H9 (cell line): Measurements from ENCODE around the gene ASIC1. TPM values are rescaled to one million over a fixed set of nuclear protein-coding genes. Genes with fewer than 3 reads are reported as not detected.

Experiments used
- DNase-seq: peaks from one replicate; pipeline ENCODE4 v3.0.0-alpha.2; 2017
- H2AFZ ChIP-seq: one replicate; pipeline ENCODE4 v1.6.1; 2013; ENCODE audit warnings: mild to moderate bottlenecking, low read length, control low read depth, moderate library complexity
- H2AK5ac ChIP-seq: 2 replicates; pipeline ENCODE4 v1.6.1; 2013; ENCODE audit warnings: low read length, control low read depth, mixed read lengths; ENCODE audit not compliant: insufficient read length
- H2BK120ac ChIP-seq: one replicate; pipeline ENCODE4 v1.6.1; 2013; ENCODE audit warnings: low read depth, mild to moderate bottlenecking, low read length, control low read depth, inconsistent platforms; ENCODE audit not compliant: poor library complexity, severe bottlenecking
- H2BK12ac ChIP-seq: 2 replicates; pipeline ENCODE4 v1.6.1; 2013; ENCODE audit warnings: low read length, control low read depth, mixed read lengths, low read depth; ENCODE audit not compliant: insufficient read length
- H2BK15ac ChIP-seq: 2 replicates; pipeline ENCODE4 v1.6.1; 2013; ENCODE audit warnings: low read depth, low read length, control low read depth
- H2BK20ac ChIP-seq: one replicate; pipeline ENCODE4 v1.6.1; 2013; ENCODE audit warnings: low read depth, mild to moderate bottlenecking, low read length, control low read depth, inconsistent platforms; ENCODE audit not compliant: poor library complexity, severe bottlenecking
- H2BK5ac ChIP-seq: 2 replicates; pipeline ENCODE4 v1.6.1; 2013; ENCODE audit warnings: low read length, control low read depth, mixed read lengths; ENCODE audit not compliant: insufficient read length
- H3K14ac ChIP-seq: 2 replicates; pipeline ENCODE4 v1.6.1; 2013; ENCODE audit warnings: low read length, control low read depth; ENCODE audit not compliant: insufficient read depth
- H3K18ac ChIP-seq: 2 replicates; pipeline ENCODE4 v1.6.1; 2013; ENCODE audit warnings: low read depth, mild to moderate bottlenecking, mixed read lengths, low read length, control low read depth; ENCODE audit not compliant: insufficient read length
- H3K23ac ChIP-seq: 2 replicates; pipeline ENCODE4 v1.6.1; 2013; ENCODE audit warnings: low read length, control low read depth, mixed read lengths, low read depth; ENCODE audit not compliant: insufficient read length
- H3K23me2 ChIP-seq: 2 replicates; pipeline ENCODE4 v1.6.1; 2013; ENCODE audit warnings: low read depth, mild to moderate bottlenecking, mixed read lengths, low read length, control low read depth; ENCODE audit not compliant: insufficient read length, poor library complexity, severe bottlenecking
- H3K27ac ChIP-seq: 2 replicates; pipeline ENCODE4 v1.5.1; 2013; ENCODE audit warnings: low read length, control low read depth, mixed read lengths, low read depth; ENCODE audit not compliant: insufficient read length
- H3K27me3 ChIP-seq: 2 replicates; pipeline ENCODE4 v1.6.1; 2013; ENCODE audit warnings: low read length, control low read depth, inconsistent platforms; ENCODE audit not compliant: insufficient read depth
- H3K4ac ChIP-seq: 2 replicates; pipeline ENCODE4 v1.6.1; 2013; ENCODE audit warnings: low read depth, mild to moderate bottlenecking, control low read depth, inconsistent platforms, low read length, moderate library complexity
- H3K4me1 ChIP-seq: 2 replicates; pipeline ENCODE4 v1.6.1; 2013; ENCODE audit warnings: low read length, control low read depth, inconsistent platforms; ENCODE audit not compliant: insufficient read depth
- H3K4me2 ChIP-seq: 2 replicates; pipeline ENCODE4 v1.6.1; 2013; ENCODE audit warnings: low read length, control low read depth, mixed read lengths; ENCODE audit not compliant: insufficient read length, insufficient read depth
- H3K56ac ChIP-seq: 2 replicates; pipeline ENCODE4 v1.6.1; 2013; ENCODE audit warnings: low read depth, mild to moderate bottlenecking, mixed read lengths, low read length, control low read depth; ENCODE audit not compliant: insufficient read length
- H3K79me1 ChIP-seq: 2 replicates; pipeline ENCODE4 v1.6.1; 2013; ENCODE audit warnings: low read depth, mild to moderate bottlenecking, moderate library complexity, low read length, control low read depth, inconsistent platforms; ENCODE audit not compliant: insufficient read depth, poor library complexity, severe bottlenecking
- H3K79me2 ChIP-seq: 2 replicates; pipeline ENCODE4 v1.6.1; 2013; ENCODE audit warnings: low read length, control low read depth, inconsistent platforms; ENCODE audit not compliant: insufficient read depth
- H3K9ac ChIP-seq: 2 replicates; pipeline ENCODE4 v1.6.1; 2013; ENCODE audit warnings: low read length, control low read depth, mixed read lengths; ENCODE audit not compliant: insufficient read length; ENCODE audit errors: extremely low read depth
- H3K9me3 ChIP-seq: one replicate; pipeline ENCODE4 v1.6.1; 2013; ENCODE audit warnings: low read depth, low read length, inconsistent platforms; ENCODE audit not compliant: control insufficient read depth
- H3T11ph ChIP-seq: one replicate; pipeline ENCODE4 v1.6.1; 2013; ENCODE audit warnings: mild to moderate bottlenecking, low read length, control low read depth, inconsistent platforms
- H4K20me1 ChIP-seq: one replicate; pipeline ENCODE4 v1.6.1; 2013; ENCODE audit not compliant: control insufficient read depth, insufficient read length, insufficient read depth
- H4K5ac ChIP-seq: 2 replicates; pipeline ENCODE4 v1.6.1; 2013; ENCODE audit warnings: low read depth, mild to moderate bottlenecking, mixed read lengths, low read length, control low read depth; ENCODE audit not compliant: insufficient read length
- H4K8ac ChIP-seq: replicated peaks from 2 replicates; pipeline ENCODE4 v1.6.1; 2013; ENCODE audit warnings: low read length, control low read depth, mixed read lengths, low read depth; ENCODE audit not compliant: insufficient read length
- H4K91ac ChIP-seq: 2 replicates; pipeline ENCODE4 v1.6.1; 2013; ENCODE audit warnings: low read depth, mild to moderate bottlenecking, moderate library complexity, mixed read lengths, low read length, control low read depth; ENCODE audit not compliant: insufficient read length
- H3K27ac Mint-ChIP-seq, 3 experiments: 2 replicates in 2 of 3; 3 replicates in 1 of 3; pipeline ENCODE4 v1.8.0; 2020 to 2021; ENCODE audit warnings: mixed read lengths in 3 of 3, mild to moderate bottlenecking in 1 of 3, moderate library complexity in 1 of 3
- H3K27me3 Mint-ChIP-seq: 2 replicates; pipeline ENCODE4 v1.8.0; 2021; ENCODE audit warnings: low read depth, mild to moderate bottlenecking, moderate library complexity, mixed read lengths
- H3K36me3 Mint-ChIP-seq, 3 experiments: 2 replicates in 2 of 3; 3 replicates in 1 of 3; pipeline ENCODE4 v1.8.0; 2020 to 2021; ENCODE audit warnings: low read depth in 3 of 3, mixed read lengths in 3 of 3; ENCODE audit not compliant: insufficient read depth in 1 of 3
- H3K4me1 Mint-ChIP-seq, 2 experiments: 2 replicates each; pipeline ENCODE4 v1.8.0; 2020; ENCODE audit warnings: mixed read lengths in 2 of 2
- H3K4me3 Mint-ChIP-seq, 2 experiments: 2 replicates in 1 of 2; 3 replicates in 1 of 2; pipeline ENCODE4 v1.8.0; 2020 to 2021; ENCODE audit warnings: mild to moderate bottlenecking in 2 of 2, mixed read lengths in 2 of 2, moderate library complexity in 1 of 2
- H3K9me3 Mint-ChIP-seq, 2 experiments: 2 replicates in 1 of 2; 3 replicates in 1 of 2; pipeline ENCODE4 v1.8.0; 2020; ENCODE audit warnings: mild to moderate bottlenecking in 2 of 2, mixed read lengths in 2 of 2, moderate library complexity in 1 of 2
- WGBS: extraction: QIAGEN DNeasy Blood & Tissue Kit; methylation state at CpG from one replicate; pipeline ENCODE4 v1.1.7; 2013; ENCODE audit warnings: missing lambda C conversion rate, low lambda C conversion rate, mixed read lengths; ENCODE audit not compliant: insufficient read length; ENCODE audit errors: extremely low coverage; 5-methylcytosine and 5-hydroxymethylcytosine counted together
- total RNA-seq: library from RNA; stranded (reverse); gene quantifications from 2 replicates; pipeline ENCODE4 v1.2.1, GENCODE V29; 2021
- TF ChIP-seq, protein P1 (sequence below): fragments of 200-600 bp; sonication (generic); conservative IDR thresholded peaks from 3 replicates; pipeline ENCODE4 v1.8.0; 2021; ENCODE audit warnings: antibody characterized with exemption, mild to moderate bottlenecking

Gene ASIC1
- total RNA-seq, 1 experiment from 2014 or later, result 3.9 TPM

DNA sequence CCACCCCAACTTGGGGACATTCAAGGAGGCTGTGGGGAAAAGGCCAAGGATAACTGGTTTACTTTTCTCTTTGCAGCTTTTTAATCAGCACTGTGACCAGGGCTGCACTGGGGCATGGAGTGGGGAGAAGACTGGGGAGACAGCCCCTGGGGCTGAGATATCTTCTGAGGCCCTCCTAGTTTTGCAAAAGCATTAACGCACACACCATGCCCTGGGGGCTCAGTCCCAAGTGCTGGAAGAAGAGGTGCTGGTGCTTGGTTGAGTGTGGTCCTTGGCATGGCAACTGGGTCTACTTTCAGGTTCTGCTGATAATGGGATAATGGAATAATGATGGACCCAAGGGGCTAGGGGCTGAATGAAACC is 18.4 kb downstream of the ASIC1 start:
- Histone ChIP-seq H3K56ac (no peak overlapping the region), H3T11ph (no peak overlapping the region), H2BK5ac (no peak overlapping the region), H3K4me2 (no peak overlapping the region), H3K9ac (no peak overlapping the region), H3K14ac (no peak overlapping the region), H3K27me3 (no peaks in the 10 kb centered on the region), H4K20me1 (no peaks in the 10 kb centered on the region), H3K18ac (no peak overlapping the region), H4K91ac (no peak overlapping the region), H2BK15ac (no peak overlapping the region), H3K79me2 (no peaks in the 10 kb centered on the region), H2BK20ac (no peak overlapping the region), H3K9me3 (no peaks in the 10 kb centered on the region), H2BK120ac (no peak overlapping the region), H3K79me1 (no peaks in the 10 kb centered on the region), H3K27ac (no peak overlapping the region), H3K4ac (no peak overlapping the region), H2AFZ (no peak overlapping the region), H2BK12ac (no peak overlapping the region), H3K4me1 (no peaks in the 10 kb centered on the region), H3K23ac (no peak overlapping the region), H4K5ac (no peak overlapping the region), H4K8ac (no peak overlapping the region), H2AK5ac (no peak overlapping the region), H3K23me2 (no peaks in the 10 kb centered on the region)
- Mint-ChIP-seq H3K27me3 (peaks cover 11% of the 10 kb centered on the region), H3K4me3 (no peak overlapping the region; a peak in 1 of 5 replicates), H3K36me3 (no peaks in the 10 kb centered on the region; a peak in 1 of 7 replicates), H3K27ac (no peak overlapping the region), H3K9me3 (no peaks in the 10 kb centered on the region), H3K4me1 (peaks cover 19 to 31% of the 10 kb centered on the region in 2 experiments)
- no peak for DNase-seq
- TF ChIP-seq, protein P1, sequence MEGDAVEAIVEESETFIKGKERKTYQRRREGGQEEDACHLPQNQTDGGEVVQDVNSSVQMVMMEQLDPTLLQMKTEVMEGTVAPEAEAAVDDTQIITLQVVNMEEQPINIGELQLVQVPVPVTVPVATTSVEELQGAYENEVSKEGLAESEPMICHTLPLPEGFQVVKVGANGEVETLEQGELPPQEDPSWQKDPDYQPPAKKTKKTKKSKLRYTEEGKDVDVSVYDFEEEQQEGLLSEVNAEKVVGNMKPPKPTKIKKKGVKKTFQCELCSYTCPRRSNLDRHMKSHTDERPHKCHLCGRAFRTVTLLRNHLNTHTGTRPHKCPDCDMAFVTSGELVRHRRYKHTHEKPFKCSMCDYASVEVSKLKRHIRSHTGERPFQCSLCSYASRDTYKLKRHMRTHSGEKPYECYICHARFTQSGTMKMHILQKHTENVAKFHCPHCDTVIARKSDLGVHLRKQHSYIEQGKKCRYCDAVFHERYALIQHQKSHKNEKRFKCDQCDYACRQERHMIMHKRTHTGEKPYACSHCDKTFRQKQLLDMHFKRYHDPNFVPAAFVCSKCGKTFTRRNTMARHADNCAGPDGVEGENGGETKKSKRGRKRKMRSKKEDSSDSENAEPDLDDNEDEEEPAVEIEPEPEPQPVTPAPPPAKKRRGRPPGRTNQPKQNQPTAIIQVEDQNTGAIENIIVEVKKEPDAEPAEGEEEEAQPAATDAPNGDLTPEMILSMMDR, result no peak
- no CpG with 5 or more reads among the region's 1 CpG for WGBS
